GM10266 (cell line): ENCODE measurements around the gene ADGRG1.

Source experiments
- DNase-seq: peaks from one replicate; pipeline ENCODE4 v3.0.0; 2012; ENCODE audit errors: extremely low spot score
- CTCF ChIP-seq: IDR thresholded peaks from 2 replicates; pipeline ENCODE4 v1.5.1; 2012; ENCODE audit warnings: mild to moderate bottlenecking, low read depth; ENCODE audit not compliant: control insufficient read depth, insufficient read depth; ENCODE audit errors: missing control alignments

ADGRG1 gene

GRCh38 chr16:57692636-57693035 lies 64.2 kb downstream of the ADGRG1 start:
- TF ChIP-seq CTCF, result no peak
- no peak for DNase-seq

GRCh38 chr16:57693550-57693949 lies 65.1 kb downstream of the ADGRG1 start:
- no peak for DNase-seq

GRCh38 chr16:57694231-57694724 lies 65.8 kb downstream of the ADGRG1 start:
- DNase-seq, result no peak
- TF ChIP-seq CTCF, result no peak

More at GRCh38 chr16:57693550-57693949, 65.1 kb downstream of the ADGRG1 start:
- no peak for TF ChIP-seq CTCF

- no peak for TF ChIP-seq CTCF
- DNase-seq, result peak; percentile 66
These were observed 66.6 kb downstream of the ADGRG1 start, which contains the start of gene DRC7 for GRCh38 chr16:57694725-57695679. TSS of gene DRC7 (plus strand) at chr16:57694806. CDS start at chr16:57697950, 3,144 bp downstream.

GRCh38 chr16:57695680-57696069 lies 67.2 kb downstream of the ADGRG1 start:
- no peak for TF ChIP-seq CTCF
- no peak for DNase-seq

GRCh38 chr16:57696240-57696639 lies 67.8 kb downstream of the ADGRG1 start:
- TF ChIP-seq CTCF, result no peak
- DNase-seq, result no peak

- TF ChIP-seq CTCF, result no peak
- DNase-seq, result no peak
These were observed 69.6 kb downstream of the ADGRG1 start for GRCh38 chr16:57697896-57698537.
